BJ (cell line): ENCODE measurements around the gene PLXDC1. TPM values are rescaled to one million over a fixed set of nuclear protein-coding genes. Genes with fewer than 3 reads are reported as not detected.
"Not testable (repeated sequence)": the region's sequence is repeated elsewhere in the genome, so short reads cannot be mapped to it uniquely, and the experiment has no call there.

Experiments
- CTCF ChIA-PET: fragments of 350-600 bp; formaldehyde crosslinking; extraction: SDS; loops from one replicate; lab custom pipeline; 2021; ENCODE audit warnings: antibody characterized with exemption, inconsistent platforms; lab: Yijun Ruan, JAX
- POLR2A ChIA-PET: fragments of 300-600 bp; sonication (Branson Sonifier 250); formaldehyde crosslinking; extraction: SDS; loops from one replicate; lab custom pipeline; 2021; ENCODE audit warnings: antibody characterized with exemption; lab: Charles Lee
- DNase-seq: peaks from one replicate; pipeline ENCODE4 v3.0.0-alpha.2; 2011; ENCODE audit warnings: low read depth
- H3K27me3 ChIP-seq: 2 replicates; pipeline ENCODE4 v1.6.0; 2011; ENCODE audit warnings: low read length; ENCODE audit not compliant: control insufficient read depth, insufficient read depth
- H3K36me3 ChIP-seq: 2 replicates; pipeline ENCODE4 v1.5.1; 2011; ENCODE audit warnings: low read length; ENCODE audit not compliant: control insufficient read depth, insufficient read depth
- H3K4me3 ChIP-seq: 2 replicates; pipeline ENCODE4 v1.5.1; 2011; ENCODE audit warnings: low read depth, mild to moderate bottlenecking, control low read depth, low read length
- polyA plus RNA-seq: library from polyadenylated mRNA; depleted of rRNA; stranded (reverse); fragments of >200 nt; gene quantifications from 2 replicates; pipeline ENCODE4 v1.2.3, GENCODE V29; 2011
- TF ChIP-seq, protein P1 (sequence below): IDR thresholded peaks from 2 replicates; pipeline ENCODE4 v1.5.1; 2011; ENCODE audit warnings: low read depth, mild to moderate bottlenecking, control low read depth, inconsistent platforms, low read length, moderate library complexity; ENCODE audit not compliant: insufficient read depth

PLXDC1 gene
- polyA plus RNA-seq, 1 experiment = 5.0 TPM

DNA sequence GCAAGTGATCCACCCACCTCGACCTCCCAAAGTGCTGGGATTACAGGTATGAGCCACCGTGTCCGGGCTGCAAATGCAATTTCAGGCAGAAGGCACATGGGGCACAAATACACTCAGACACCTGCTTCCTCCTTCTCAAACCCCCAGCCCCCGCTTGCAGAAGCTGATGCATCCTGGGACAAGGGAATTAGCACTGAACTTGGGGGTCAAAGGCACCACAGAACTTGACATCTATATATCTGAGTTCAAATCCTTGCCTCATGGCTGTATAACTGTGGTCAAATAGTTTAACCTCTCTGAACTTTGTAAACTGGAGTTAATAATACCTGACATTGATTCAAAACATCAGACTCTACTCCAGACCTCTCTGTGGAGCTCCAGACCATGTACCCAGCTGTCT, 18.7 kb upstream of the PLXDC1 start:
- TF ChIP-seq, protein P1, sequence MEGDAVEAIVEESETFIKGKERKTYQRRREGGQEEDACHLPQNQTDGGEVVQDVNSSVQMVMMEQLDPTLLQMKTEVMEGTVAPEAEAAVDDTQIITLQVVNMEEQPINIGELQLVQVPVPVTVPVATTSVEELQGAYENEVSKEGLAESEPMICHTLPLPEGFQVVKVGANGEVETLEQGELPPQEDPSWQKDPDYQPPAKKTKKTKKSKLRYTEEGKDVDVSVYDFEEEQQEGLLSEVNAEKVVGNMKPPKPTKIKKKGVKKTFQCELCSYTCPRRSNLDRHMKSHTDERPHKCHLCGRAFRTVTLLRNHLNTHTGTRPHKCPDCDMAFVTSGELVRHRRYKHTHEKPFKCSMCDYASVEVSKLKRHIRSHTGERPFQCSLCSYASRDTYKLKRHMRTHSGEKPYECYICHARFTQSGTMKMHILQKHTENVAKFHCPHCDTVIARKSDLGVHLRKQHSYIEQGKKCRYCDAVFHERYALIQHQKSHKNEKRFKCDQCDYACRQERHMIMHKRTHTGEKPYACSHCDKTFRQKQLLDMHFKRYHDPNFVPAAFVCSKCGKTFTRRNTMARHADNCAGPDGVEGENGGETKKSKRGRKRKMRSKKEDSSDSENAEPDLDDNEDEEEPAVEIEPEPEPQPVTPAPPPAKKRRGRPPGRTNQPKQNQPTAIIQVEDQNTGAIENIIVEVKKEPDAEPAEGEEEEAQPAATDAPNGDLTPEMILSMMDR = no peak
- H3K4me3 ChIP-seq = no peak overlapping the region
- H3K36me3 ChIP-seq = peaks cover 1% of the 10 kb centered on the region
- peaks cover 16% of the 10 kb centered on the region for H3K27me3 ChIP-seq
- POLR2A ChIA-PET = no interaction called here
- no peak for DNase-seq
- CTCF ChIA-PET = interaction anchor here (0.6 to 2.7 kb wide), 4 partner anchors 17 to 187 kb away, joined by 3 to 10 read pairs (median 4); no protein-coding TSS in a partner anchor

- H3K27me3 ChIP-seq = peaks cover 19% of the 10 kb centered on the region
Observed at GRCh38 chr17:39169518-39169917, 18.1 kb upstream of the PLXDC1 start.

DNA sequence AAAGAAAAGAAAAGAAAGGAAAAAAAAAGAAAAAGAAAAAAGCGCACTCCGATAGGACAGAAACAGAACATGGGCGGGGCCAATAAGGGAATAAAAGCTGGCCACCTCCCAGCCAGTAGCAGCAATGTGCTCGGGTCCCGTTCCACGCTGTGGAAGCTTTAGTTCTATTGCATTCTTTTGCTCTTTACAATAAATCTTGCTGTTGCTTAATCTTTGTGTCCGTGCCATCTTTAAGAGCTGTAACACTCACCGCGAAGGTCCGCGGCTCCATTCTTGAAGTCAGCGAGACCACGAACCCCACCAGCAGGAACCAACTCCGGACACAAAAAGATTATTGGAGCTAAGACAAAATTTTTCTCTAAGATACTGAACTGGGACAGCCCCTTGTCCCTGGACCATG, 17.7 kb upstream of the PLXDC1 start:
- TF ChIP-seq, protein P1 = no peak
- ChIA-PET POLR2A (no interaction called here), CTCF (interaction anchor here (0.8 to 2.7 kb wide), 4 partner anchors 16 to 75 kb away, joined by 4 to 10 read pairs (median 4); no protein-coding TSS in a partner anchor)
- Histone ChIP-seq H3K27me3 (peaks cover 19% of the 10 kb centered on the region), H3K36me3 (no peaks in the 10 kb centered on the region), H3K4me3 (no peak overlapping the region)
- DNase-seq = no peak

More at GRCh38 chr17:39169518-39169917, 18.1 kb upstream of the PLXDC1 start:
- TF ChIP-seq, protein P1 = no peak
- H3K36me3 ChIP-seq = no peaks in the 10 kb centered on the region; the same call in 1 of the 2 replicates
- no peak for DNase-seq
- ChIA-PET CTCF (interaction anchor here (1.5 to 2.7 kb wide), 2 partner anchors 16 to 24 kb away, joined by 4 to 10 read pairs; no protein-coding TSS in a partner anchor), POLR2A (no interaction called here)
- no peak overlapping the region for H3K4me3 ChIP-seq

DNA sequence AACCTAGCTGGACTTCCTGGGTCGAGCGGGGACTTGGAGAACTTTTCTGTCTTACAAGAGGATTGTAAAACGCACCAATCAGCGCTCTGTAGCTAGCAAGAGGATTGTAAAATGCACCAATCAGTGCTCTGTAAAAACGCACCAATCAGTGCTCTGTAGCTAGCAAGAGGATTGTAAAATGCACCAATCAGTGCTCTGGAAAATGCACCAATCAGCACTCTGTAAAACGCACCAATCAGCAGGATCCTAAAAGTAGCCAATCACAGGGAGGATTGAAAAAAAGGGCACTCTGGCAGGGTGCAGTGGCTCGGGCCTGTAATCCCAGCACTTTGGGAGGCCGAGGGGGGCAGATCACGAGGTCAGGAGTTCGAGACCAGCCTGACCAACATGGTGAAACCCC, 17.1 kb upstream of the PLXDC1 start:
- CTCF ChIA-PET = interaction anchor here (0.8 to 2.7 kb wide), 6 partner anchors 10 to 185 kb away, joined by 3 to 11 read pairs (median 4); no protein-coding TSS in a partner anchor
- H3K36me3 ChIP-seq, DNase-seq, H3K4me3 ChIP-seq, POLR2A ChIA-PET: not testable (repeated sequence)
- H3K27me3 ChIP-seq = peaks cover 19% of the 10 kb centered on the region

GRCh38 chr17:39167476-39167875, 16.0 kb upstream of the PLXDC1 start:
- POLR2A ChIA-PET = no interaction called here
- no peak for DNase-seq
- CTCF ChIA-PET = interaction anchor here (0.6 to 4.0 kb wide), 7 partner anchors 7 to 184 kb away, joined by 3 to 73 read pairs (median 4); no protein-coding TSS in a partner anchor
- Histone ChIP-seq H3K27me3 (peaks cover 19% of the 10 kb centered on the region), H3K36me3 (no peaks in the 10 kb centered on the region), H3K4me3 (no peak overlapping the region)
- TF ChIP-seq, protein P1 = no peak
